Measurements from ENCODE around the gene ARHGAP9. TPM values are rescaled to one million over a fixed set of nuclear protein-coding genes. Genes with fewer than 3 reads are reported as not detected.

Gene ARHGAP9
- total and polyA plus RNA-seq, 2 of the 4 experiments (the other 2 are of a cell fraction) = 0.18 to 0.79 TPM

GRCh38 chr12:57500213-57500612 lies 20.5 kb upstream of the ARHGAP9 start:
- POLR2A ChIA-PET (ENCODE audit: unreplicated experiment) = no interaction called here
- Histone ChIP-seq H3K14ac (replicated peaks; ENCODE audit: low read depth, low read length) (no peak overlapping the region), H3K4me2 (ENCODE audit: low read depth, low read length) (no peak overlapping the region), H2BK20ac (ENCODE audit: low read depth, low read length) (no peak overlapping the region), H3K9me3 (ENCODE audit: control insufficient read depth, insufficient read depth, low read length) (no peaks in the 10 kb centered on the region), H2AK5ac (ENCODE audit: low read depth, low read length) (no peak overlapping the region), H3K4me1 (ENCODE audit: control insufficient read depth, insufficient read depth, low read length) (no peaks in the 10 kb centered on the region), H3K36me3 (ENCODE audit: control insufficient read depth, insufficient read depth, low read length) (peaks cover 57% of the 10 kb centered on the region), H3K18ac (ENCODE audit: low read depth, low read length) (no peak overlapping the region), H4K91ac (ENCODE audit: insufficient read depth, low read depth, low read length) (no peak overlapping the region), H3K27me3 (ENCODE audit: control insufficient read depth, insufficient read depth, low read length) (no peaks in the 10 kb centered on the region), H4K20me1 (ENCODE audit: insufficient read depth, low read length) (peaks cover 22% of the 10 kb centered on the region; the same call in 1 of the 2 replicates), H4K8ac (ENCODE audit: low read depth in 2 of 2, low read length in 2 of 2) (no peak overlapping the region), H2AK9ac (replicated peaks; ENCODE audit: low read depth, low read length, poor library complexity) (no peak overlapping the region), H3K4me3 (ENCODE audit: insufficient read depth, low read depth, low read length) (no peak overlapping the region), H3K4ac (ENCODE audit: low read depth, low read length) (no peak overlapping the region), H4K5ac (ENCODE audit: low read depth, low read length) (no peak overlapping the region), H3K27ac (ENCODE audit: insufficient read depth, low read length) (no peak overlapping the region), H2BK15ac (ENCODE audit: low read depth, low read length) (no peak overlapping the region), H3K56ac (ENCODE audit: extremely low read depth, insufficient read depth, low read length) (no peak overlapping the region), H3K79me1 (ENCODE audit: low read depth in 1 of 2, low read length in 2 of 2) (peaks cover 45 to 50% of the 10 kb centered on the region in 2 experiments), H2BK120ac (ENCODE audit: low read depth, low read length) (no peak overlapping the region), H3K9me1 (ENCODE audit: insufficient read depth, low read length) (peaks cover 14% of the 10 kb centered on the region), H2AFZ (replicated peaks; ENCODE audit: low read length, poor library complexity) (no peak overlapping the region), H3K23ac (ENCODE audit: low read depth, low read length) (no peak overlapping the region), H3K9ac (ENCODE audit: low read depth, low read length) (no peak overlapping the region), H2BK5ac (ENCODE audit: low read depth, low read length, poor library complexity, severe bottlenecking) (no peak overlapping the region)
- in situ Hi-C loops (cut with MboI; ENCODE audit: low sequenced_read_pairs) = no loop called here
- no TSS peak for BruUV-seq (replicated peaks)
- no peak for DNase-seq
- CTCF ChIA-PET = no interaction called here
- TF ChIP-seq CTCF (conservative IDR thresholded peaks at IDR 0.05; ENCODE audit: low read depth, low read length) (no peak), RAD21 (IDR thresholded peaks at IDR 0.05; ENCODE audit: low read length) (no peak), CEBPB (IDR thresholded peaks at IDR 0.05; ENCODE audit: low read depth, low read length) (no peak), CHD1 (IDR thresholded peaks at IDR 0.05; ENCODE audit: low read depth, low read length) (no peak), SMC3 (IDR thresholded peaks at IDR 0.05; ENCODE audit: low read depth, low read length) (no peak), RFX5 (IDR thresholded peaks at IDR 0.05; ENCODE audit: low read depth, low read length) (no peak), NFE2L2 (IDR thresholded peaks at IDR 0.05; ENCODE audit: low read depth, low read length) (no peak), RCOR1 (IDR thresholded peaks at IDR 0.05; ENCODE audit: insufficient replicate concordance, low read length) (no peak), MXI1 (IDR thresholded peaks at IDR 0.05; ENCODE audit: borderline replicate concordance, low read depth, low read length) (no peak), ELK1 (IDR thresholded peaks at IDR 0.05; ENCODE audit: borderline replicate concordance, low read depth, low read length) (no peak), POLR2A (IDR thresholded peaks at IDR 0.05; ENCODE audit: low read depth, low read length) (no peak), MAFK (IDR thresholded peaks at IDR 0.05; ENCODE audit: low read depth, low read length) (no peak), BHLHE40 (IDR thresholded peaks at IDR 0.05; ENCODE audit: low read depth, low read length) (no peak), FOS (IDR thresholded peaks at IDR 0.05; ENCODE audit: low read depth, low read length) (no peak), MAZ (IDR thresholded peaks at IDR 0.05; ENCODE audit: borderline replicate concordance, low read depth, low read length) (no peak)
- TF ChIP-seq, protein P1, sequence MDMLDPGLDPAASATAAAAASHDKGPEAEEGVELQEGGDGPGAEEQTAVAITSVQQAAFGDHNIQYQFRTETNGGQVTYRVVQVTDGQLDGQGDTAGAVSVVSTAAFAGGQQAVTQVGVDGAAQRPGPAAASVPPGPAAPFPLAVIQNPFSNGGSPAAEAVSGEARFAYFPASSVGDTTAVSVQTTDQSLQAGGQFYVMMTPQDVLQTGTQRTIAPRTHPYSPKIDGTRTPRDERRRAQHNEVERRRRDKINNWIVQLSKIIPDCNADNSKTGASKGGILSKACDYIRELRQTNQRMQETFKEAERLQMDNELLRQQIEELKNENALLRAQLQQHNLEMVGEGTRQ (IDR thresholded peaks at IDR 0.05; ENCODE audit: low read depth, low read length) = no peak
- WGBS, 2 experiments (ENCODE audit: extremely low coverage in 2 of 2, insufficient read length in 1 of 2) = 93% methylated on average over 3 of the region's 11 CpGs; no CpG with 5 or more reads in 1 of the 2 experiments
- intact Hi-C loops (cut with micrococcal nuclease) = no loop called here
- dilution Hi-C loops (cut with HindIII; ENCODE audit: low sequenced_read_pairs, unreplicated experiment) = no loop called here
- ATAC-seq (ENCODE audit: low read depth) = no peak
